SIG-M5 treated with dmso at 0.1 percent for 504 hours (cell line): ENCODE data around the gene CD48.
A peak's percentile ranks its signal among the peaks of the same experiment; 100 is the strongest.

Experiments used
- DNase-seq: peaks from one replicate; lab custom pipeline; 2025; ENCODE audit not compliant: unreplicated experiment; lab: John Stamatoyannopoulos, UW

CD48 gene

DNA sequence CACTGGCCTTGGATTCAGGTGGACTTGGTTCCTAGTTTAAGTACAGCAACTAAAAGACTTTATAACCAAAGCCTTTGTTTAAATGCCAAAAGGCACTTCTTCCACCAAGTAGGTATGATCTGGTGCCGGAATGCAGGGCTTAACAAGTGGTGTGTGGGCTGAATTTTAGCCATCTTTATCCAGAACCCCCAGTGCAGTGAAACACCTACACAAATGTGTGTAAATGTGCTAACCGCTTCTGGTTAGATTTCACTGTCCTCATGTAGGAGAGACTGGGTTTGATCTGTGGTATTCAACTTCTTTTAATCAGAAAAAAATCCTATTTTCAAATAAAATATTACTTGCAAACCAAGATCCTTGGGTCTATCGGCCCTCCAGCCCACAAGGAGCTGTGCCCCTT is 75.1 kb downstream of the CD48 start:
- no peak for DNase-seq

DNA sequence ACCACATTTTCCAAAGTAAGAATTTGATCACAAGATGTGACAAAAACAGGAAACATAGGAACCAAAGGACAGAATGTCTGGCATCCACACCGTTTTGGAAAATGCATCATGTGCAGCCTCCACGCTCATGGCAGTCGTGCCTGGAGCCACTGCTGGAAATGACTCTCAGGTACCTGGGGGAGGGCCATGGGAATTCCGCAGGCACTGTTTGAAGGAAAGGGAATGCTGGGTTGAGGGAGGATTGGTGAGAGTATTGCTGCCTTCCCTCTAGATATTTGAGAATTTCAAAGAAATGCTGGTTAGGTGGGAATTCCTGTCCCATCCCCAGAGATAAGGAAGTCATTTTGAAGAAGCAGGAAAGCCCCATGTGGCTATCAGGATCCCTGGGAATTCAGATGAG is 75.5 kb downstream of the CD48 start:
- no peak for DNase-seq

DNA sequence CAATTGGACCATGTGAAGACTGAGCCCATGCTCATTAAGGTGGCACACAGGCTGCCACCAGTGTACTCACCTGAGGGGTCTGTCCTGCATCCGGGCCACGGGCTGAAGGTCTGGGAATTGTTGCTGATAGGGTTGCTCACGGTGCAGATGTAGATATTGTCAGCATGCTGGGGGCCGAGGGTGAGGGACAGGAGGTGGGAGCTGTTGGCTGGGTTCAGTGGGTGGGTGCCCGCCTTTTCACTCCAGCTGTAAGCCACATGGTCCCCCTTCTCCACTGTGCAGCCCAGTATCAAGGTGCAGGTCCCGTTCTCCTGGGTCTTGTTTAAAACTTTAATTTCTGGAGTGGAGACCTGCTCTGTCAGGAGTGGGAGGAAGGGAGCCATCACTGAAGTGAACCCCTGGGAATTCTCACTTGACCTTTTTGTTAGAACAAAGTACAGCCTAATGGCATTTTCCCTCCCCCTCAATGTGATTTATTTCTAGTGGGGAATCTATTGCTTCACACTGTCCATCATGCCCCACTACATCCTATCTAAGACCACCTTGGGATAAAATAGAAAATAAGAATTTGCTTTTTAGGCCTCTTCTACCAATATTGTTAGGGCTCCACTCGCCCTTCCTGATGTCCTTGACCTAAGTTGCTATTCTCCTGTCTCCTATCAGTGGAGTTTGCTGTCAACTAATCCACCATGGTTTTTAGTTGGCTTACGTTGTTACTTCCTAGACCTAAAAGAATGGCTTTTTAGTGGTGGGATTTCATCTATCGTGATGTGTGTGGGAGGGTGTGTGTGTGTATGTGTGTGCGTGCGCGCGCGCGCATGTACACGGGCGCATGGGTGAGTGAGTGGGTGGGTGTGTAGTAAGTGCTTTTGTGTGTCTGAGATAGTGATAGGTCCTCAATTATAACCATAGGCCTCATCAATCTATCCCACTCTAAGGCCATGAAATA is 76.8 kb downstream of the CD48 start:
- no peak for DNase-seq

- no peak for DNase-seq
Observed at GRCh38 chr1:160633330-160633903, 78.2 kb downstream of the CD48 start.

GRCh38 chr1:160631983-160632625 is 79.5 kb downstream of the CD48 start:
- DNase-seq, result no peak

GRCh38 chr1:160630523-160631451 is 80.8 kb downstream of the CD48 start:
- peak; percentile 21 for DNase-seq

DNA sequence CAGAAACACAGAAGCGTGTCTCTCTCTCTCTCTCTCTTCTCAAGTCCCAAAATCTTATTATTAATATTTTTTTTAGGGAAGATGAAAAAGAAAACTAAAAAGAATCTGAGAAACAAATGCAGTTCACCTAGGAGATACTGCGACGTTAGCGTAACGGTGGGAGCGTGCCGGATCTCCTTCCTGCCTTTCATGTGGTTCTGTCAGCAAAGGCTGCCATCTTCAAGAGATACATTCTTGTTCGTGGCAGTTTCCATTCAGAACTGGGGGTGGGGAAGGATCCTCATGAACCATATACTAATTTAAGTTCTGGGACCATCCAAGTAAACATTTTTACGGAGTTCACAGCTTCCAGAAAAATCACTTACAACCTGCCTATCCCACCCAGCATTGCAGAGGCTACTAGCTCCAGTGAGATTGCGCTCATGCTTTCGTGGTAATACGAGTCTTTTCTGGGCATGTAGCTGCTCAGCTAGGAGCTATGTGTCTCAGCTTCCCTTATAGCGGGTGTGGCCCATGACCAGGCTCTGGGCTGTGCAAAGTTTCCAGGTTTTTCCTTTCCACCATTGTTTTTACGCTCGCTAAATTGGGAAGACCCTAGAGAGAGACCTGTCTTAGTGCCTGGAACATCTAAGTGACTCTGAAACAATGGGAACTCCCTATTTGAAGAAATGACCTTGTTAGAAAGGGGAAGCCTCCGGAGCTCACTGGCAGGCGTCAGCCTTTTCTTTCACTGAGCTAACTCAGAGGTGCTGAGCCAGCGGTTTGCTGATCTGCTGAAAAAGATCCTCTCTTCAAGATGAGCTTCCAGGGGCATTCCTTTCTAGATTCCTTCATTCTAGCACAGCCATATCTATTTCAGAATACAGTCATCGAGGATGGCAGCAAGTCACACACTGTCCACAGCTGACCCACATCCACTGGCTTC is 82.1 kb downstream of the CD48 start:
- peak; percentile 18 for DNase-seq

DNA sequence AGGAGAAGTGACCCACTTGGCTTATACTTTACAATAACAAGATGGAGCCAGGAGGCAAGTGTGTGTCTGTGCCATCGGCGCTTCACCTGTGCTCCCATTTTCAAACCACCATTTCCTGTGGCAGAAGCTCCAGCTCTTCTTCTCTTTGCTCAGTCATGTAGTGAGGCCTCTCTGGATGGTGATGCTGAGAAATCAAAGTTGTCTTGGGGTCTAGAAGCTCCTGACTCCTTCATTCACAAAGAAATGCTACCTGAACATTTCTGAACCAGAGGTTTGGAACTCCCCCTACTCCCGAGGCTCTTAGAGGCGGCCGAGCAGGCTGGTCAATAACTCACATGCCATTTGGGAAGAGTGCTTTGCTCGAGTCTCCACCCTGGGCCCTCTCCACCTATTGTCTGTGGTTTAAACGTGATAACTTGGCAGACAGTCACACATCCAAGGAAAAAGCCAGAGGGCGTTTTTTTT is 82.8 kb downstream of the CD48 start:
- no peak for DNase-seq
